ENCODE measurements around the gene ILDR1.

- TF ChIP-seq CTCF (conservative IDR thresholded peaks at IDR 0.05; ENCODE audit: low read length) (peak; percentile 67), EZH2phosphoT487 (IDR thresholded peaks at IDR 0.05; ENCODE audit: borderline replicate concordance, low read depth, low read length) (no peak)
These were observed 1.4 kb upstream of the ILDR1 start for GRCh38 chr3:122023335-122023910.
